ENCODE data around the gene CEP76. TPM values are rescaled to one million over a fixed set of nuclear protein-coding genes. Genes with fewer than 3 reads are reported as not detected.
A peak's percentile ranks its signal among the peaks of the same experiment; 100 is the strongest.

Gene CEP76
- total and polyA plus RNA-seq, 11 donors: 1.3 to 7.9 (median 4.3) TPM

DNA sequence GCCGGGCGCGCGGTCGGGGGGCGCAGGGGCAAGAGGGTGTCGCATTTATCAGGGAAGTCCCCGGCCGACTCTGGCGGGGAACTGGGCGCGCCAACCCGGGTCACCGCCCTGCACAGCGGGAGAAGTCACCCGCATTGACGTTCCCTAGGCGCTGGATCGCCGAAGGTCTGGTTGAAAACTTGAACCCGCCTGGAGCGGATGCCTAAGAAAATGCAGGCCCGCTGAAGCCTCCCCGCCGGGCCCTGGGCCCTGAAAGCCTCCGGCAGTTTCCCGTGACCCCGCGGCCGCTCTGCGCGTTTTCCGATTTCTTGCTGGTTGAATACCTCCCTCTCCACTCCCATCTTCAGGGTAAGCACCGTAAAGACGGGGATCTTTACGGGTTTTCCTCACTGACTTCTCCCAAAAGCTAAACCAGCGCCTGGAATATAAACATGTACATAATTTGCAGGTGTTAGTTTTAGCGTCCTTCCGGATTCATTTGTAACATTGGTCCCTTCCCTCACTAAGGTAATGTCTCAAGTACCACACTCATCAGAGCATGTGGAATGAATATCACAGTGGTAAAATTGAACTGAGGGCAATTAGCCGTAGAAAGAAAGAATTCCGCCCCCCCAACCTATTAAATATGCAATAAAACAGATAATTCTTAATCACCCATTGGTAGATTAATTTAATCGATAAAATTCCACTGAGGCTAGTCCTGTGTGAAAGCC, 43.9 kb downstream of the CEP76 start:
- Histone ChIP-seq H3K27ac (peak overlapping the region; percentile 52 to 99 (median 96)), H3K4me3 (peak overlapping the region; percentile 61 to 95 (median 80)), H3K36me3 (peaks cover 0 to 10% (median 0%) of the 10 kb centered on the region in 9 donors), H3K9me3 (no peaks in the 10 kb centered on the region), H3K27me3 (no peaks in the 10 kb centered on the region), H3K4me1 (peaks cover 0 to 24% (median 13%) of the 10 kb centered on the region in 12 donors)
- peak in 1 of 5 donors; percentile 48 for DNase-seq
- 14 to 41% (median 18%) methylated on average over 21 to 42 of the region's 42 CpGs for WGBS, 4 donors
- ATAC-seq: peak in 3 of 4 donors; percentile 30 to 67 (median 40)
- intact Hi-C loops (cut with DNase I): loop anchor here in 9 of 10 donors (1.0 to 10.0 kb wide), 12 partner anchors 106 to 354 kb away; partner anchors contain the start of genes PRELID3A (in 3 of the 9), AFG3L2 (in 2 of the 9) and TUBB6 (in 1 of the 9)
- TF ChIP-seq POLR2A (IDR thresholded peaks at IDR 0.05): no peak
- TF ChIP-seq, protein P1, sequence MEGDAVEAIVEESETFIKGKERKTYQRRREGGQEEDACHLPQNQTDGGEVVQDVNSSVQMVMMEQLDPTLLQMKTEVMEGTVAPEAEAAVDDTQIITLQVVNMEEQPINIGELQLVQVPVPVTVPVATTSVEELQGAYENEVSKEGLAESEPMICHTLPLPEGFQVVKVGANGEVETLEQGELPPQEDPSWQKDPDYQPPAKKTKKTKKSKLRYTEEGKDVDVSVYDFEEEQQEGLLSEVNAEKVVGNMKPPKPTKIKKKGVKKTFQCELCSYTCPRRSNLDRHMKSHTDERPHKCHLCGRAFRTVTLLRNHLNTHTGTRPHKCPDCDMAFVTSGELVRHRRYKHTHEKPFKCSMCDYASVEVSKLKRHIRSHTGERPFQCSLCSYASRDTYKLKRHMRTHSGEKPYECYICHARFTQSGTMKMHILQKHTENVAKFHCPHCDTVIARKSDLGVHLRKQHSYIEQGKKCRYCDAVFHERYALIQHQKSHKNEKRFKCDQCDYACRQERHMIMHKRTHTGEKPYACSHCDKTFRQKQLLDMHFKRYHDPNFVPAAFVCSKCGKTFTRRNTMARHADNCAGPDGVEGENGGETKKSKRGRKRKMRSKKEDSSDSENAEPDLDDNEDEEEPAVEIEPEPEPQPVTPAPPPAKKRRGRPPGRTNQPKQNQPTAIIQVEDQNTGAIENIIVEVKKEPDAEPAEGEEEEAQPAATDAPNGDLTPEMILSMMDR (IDR thresholded peaks at IDR 0.05): no peak

DNA sequence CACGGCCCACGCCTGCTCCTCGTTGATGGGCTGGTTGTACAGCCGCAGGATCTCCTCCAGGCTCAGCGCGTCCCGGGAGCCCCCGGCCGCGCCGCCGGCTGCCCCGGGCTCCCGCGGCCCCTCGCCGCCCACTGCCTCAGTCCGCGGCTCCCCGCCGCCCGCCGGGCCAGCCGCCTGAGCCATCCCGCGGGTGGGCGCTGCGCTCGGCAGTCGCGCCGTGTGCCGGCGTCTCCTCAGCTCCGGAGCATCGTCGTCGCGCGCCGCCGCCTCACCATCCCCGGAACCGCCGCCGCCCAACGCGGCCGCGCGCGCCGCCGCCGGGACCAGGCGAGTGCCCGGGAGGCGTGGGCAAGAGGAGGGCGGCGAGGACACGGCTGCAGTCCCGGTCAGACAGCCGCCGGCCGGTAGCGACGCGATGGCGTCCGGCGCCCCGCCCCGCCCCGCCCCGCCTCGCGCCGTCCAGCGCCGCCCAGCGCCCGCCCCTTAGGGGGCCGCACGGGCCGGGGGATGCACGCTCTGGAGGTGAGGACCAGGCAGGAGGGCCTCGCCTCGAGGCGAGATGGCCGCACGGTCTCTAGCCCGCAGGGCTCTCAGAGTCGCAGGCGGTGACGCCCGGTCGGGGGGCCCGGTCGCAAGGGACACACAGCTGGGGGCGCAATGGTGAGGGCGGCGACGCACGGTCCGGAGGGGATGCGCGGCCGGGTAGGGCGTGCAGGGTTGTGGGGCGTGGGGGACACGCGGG, 44.7 kb downstream of the CEP76 start, which contains the start of gene SPIRE1:
Gene SPIRE1 (minus strand): TSS at position 424 of the 742 bp plus-strand sequence. CDS start 241 bp downstream, at position 183.
- Histone ChIP-seq H3K4me3 (peak within 1 kb of the TSS; percentile 61 to 95 (median 80)), H3K4me1 (peaks cover 0 to 32% (median 17%) of the 10 kb centered on the region in 12 donors), H3K27me3 (no peaks in the 10 kb centered on the region), H3K27ac (peak within 1 kb of the TSS; percentile 52 to 99 (median 96)), H3K9me3 (no peaks in the 10 kb centered on the region), H3K36me3 (peaks cover 0 to 9% (median 0%) of the 10 kb centered on the region in 9 donors)
- TF ChIP-seq, protein P1 (IDR thresholded peaks at IDR 0.05): peak in 5 of 12 donors; percentile 3 to 35 (median 28)
- TF ChIP-seq POLR2A (IDR thresholded peaks at IDR 0.05): peak in 1 of 2 donors; percentile 58
- 0 to 2% (median 1%) methylated on average over 17 to 112 of the region's 112 CpGs; no CpG with 5 or more reads in 1 of the 4 donors for WGBS, 4 donors
- intact Hi-C loops (cut with DNase I): loop anchor here in 9 of 10 donors (2.0 to 10.0 kb wide), 11 partner anchors 106 to 353 kb away; partner anchors contain the start of genes PRELID3A (in 3 of the 9), AFG3L2 (in 2 of the 9) and TUBB6 (in 1 of the 9)
- peak; percentile 83 to 94 (median 88) for ATAC-seq
- DNase-seq: peak; percentile 82 to 89 (median 85)

DNA sequence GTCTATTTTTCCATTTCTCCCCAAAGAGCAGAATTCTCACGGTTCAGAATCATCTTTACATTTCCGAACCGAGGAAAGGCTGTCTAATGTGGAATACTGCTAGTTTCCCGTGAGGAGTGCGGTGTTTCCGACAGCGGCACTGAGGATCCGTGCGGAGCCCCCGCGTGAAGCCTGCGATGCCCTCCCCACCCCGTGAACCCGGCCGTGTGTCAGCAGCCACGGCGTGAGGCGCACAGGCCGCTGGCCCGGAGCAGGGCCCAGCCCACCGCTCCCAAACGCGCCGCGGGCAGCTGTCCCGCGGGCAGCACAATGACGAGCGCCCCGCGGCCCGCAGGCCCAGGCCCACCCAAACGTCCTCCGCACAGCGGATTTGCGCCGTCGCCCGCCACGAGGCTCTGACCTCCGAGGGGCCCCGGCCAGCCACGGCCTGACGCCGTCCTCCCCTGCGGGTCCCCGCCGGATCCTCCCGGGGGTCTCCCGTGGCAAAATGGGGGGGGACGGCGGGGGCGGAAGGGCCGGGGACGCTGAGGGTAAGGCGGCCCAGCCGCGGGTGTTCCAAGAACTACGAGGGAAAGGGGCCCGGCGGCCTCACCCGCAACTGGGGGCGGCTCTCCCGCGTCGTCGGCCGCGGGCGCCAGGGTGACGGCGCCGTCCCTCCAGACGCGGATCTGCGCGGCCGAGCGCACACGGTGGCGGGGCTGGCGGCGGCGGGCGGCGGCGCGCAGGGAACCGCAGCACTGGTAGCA, 45.4 kb downstream of the CEP76 start:
- TF ChIP-seq, protein P1 (IDR thresholded peaks at IDR 0.05): peak in 2 of 12 donors; percentile 4 to 11
- TF ChIP-seq POLR2A (IDR thresholded peaks at IDR 0.05): peak in 1 of 2 donors; percentile 32
- H3K9me3 ChIP-seq: no peaks in the 10 kb centered on the region
- DNase-seq (peak; percentile 48 to 72 (median 60)), ATAC-seq (peak in 3 of 4 donors; percentile 58 to 76 (median 74))
- H3K27ac ChIP-seq: peak overlapping the region; percentile 52 to 99 (median 96)
- peak overlapping the region; percentile 61 to 95 (median 80) for H3K4me3 ChIP-seq
- 0 to 1% (median 1%) methylated on average over 42 to 89 of the region's 89 CpGs for WGBS, 4 donors
- H3K4me1 ChIP-seq: peaks cover 0 to 39% (median 22%) of the 10 kb centered on the region in 12 donors
- no peaks in the 10 kb centered on the region for H3K27me3 ChIP-seq
- intact Hi-C loops (cut with DNase I): loop anchor here in 7 of 10 donors (2.0 to 10.0 kb wide), 9 partner anchors 105 to 352 kb away; partner anchors contain the start of genes PRELID3A (in 3 of the 7), AFG3L2 (in 2 of the 7) and TUBB6 (in 1 of the 7)
- peaks cover 0 to 3% (median 0%) of the 10 kb centered on the region in 9 donors for H3K36me3 ChIP-seq
